HEK293 (cell line): ENCODE data around the gene SMARCB1.
A peak's percentile ranks its signal among the peaks of the same experiment; 100 is the strongest.

Experiments used
- CTCF ChIA-PET: fragments of 350-600 bp; formaldehyde crosslinking; extraction: SDS; loops from one replicate; lab custom pipeline; 2021; ENCODE audit warnings: antibody characterized with exemption; lab: Yijun Ruan, JAX
- POLR2A ChIA-PET: fragments of 300-600 bp; formaldehyde crosslinking; extraction: SDS; loops from one replicate; lab custom pipeline; 2020; ENCODE audit warnings: antibody characterized with exemption, inconsistent platforms; lab: Yijun Ruan, JAX
- H3K27ac ChIP-seq: fragments of 200-500 bp; sonication (Bioruptor generic); 2 replicates; pipeline ENCODE4 v1.5.1; 2014; ENCODE audit warnings: low read depth, low read length, control low read depth, inconsistent platforms; ENCODE audit errors: extremely low read depth
- H3K36me3 ChIP-seq, 2 experiments: fragments of 200-500 bp in 1 of 2; sonication (Bioruptor generic) in 1 of 2; 1 replicate in 1 of 2; 2 replicates in 1 of 2; pipeline ENCODE4 v1.5.1; 2014 to 2017; ENCODE audit warnings: inconsistent platforms in 2 of 2, low read length in 2 of 2; ENCODE audit not compliant: control insufficient read depth in 2 of 2, insufficient read depth in 1 of 2
- H3K4me1 ChIP-seq: fragments of 200-500 bp; sonication (Bioruptor generic); 2 replicates; pipeline ENCODE4 v1.5.1; 2014; ENCODE audit warnings: mild to moderate bottlenecking, low read length, inconsistent platforms; ENCODE audit not compliant: control insufficient read depth, insufficient read depth
- H3K4me3 ChIP-seq: 2 replicates; pipeline ENCODE4 v1.5.1; 2011; ENCODE audit warnings: low read depth, mild to moderate bottlenecking, control low read depth, low read length, moderate library complexity
- H3K9me3 ChIP-seq: fragments of 200-500 bp; sonication (Bioruptor generic); 2 replicates; pipeline ENCODE4 v1.5.1; 2014; ENCODE audit warnings: low read depth, low read length, inconsistent platforms; ENCODE audit not compliant: control insufficient read depth, insufficient read depth
- IKZF3 ChIP-seq: fragments of 450-650 bp; IDR thresholded peaks from 2 replicates; pipeline ENCODE4 v1.5.0; 2018; ENCODE audit warnings: missing biosample characterization, mild to moderate bottlenecking, missing genetic modification characterization, moderate library complexity
- KLF10 ChIP-seq: fragments of 450-650 bp; IDR thresholded peaks from 2 replicates; pipeline ENCODE4 v1.5.1; 2018; ENCODE audit warnings: missing biosample characterization, mild to moderate bottlenecking, missing genetic modification characterization
- KLF16 ChIP-seq: fragments of 450-650 bp; formaldehyde crosslinking; IDR thresholded peaks from 2 replicates; pipeline ENCODE4 v1.5.1; 2017; ENCODE audit warnings: missing biosample characterization, missing genetic modification characterization
- MZF1 ChIP-seq: fragments of 450-650 bp; formaldehyde crosslinking; IDR thresholded peaks from 2 replicates; pipeline ENCODE4 v1.5.1; 2017; ENCODE audit warnings: missing biosample characterization, missing genetic modification characterization, borderline replicate concordance
- REPIN1 ChIP-seq: fragments of 450-650 bp; formaldehyde crosslinking; IDR thresholded peaks from 2 replicates; pipeline ENCODE4 v1.5.1; 2017; ENCODE audit warnings: missing biosample characterization, missing genetic modification characterization, low read depth
- YY1 ChIP-seq: fragments of 450-650 bp; formaldehyde crosslinking; IDR thresholded peaks from 2 replicates; pipeline ENCODE4 v1.5.1; 2018; ENCODE audit warnings: missing biosample characterization, missing genetic modification characterization
- ZFP69B ChIP-seq: fragments of 450-650 bp; formaldehyde crosslinking; IDR thresholded peaks from 2 replicates; pipeline ENCODE4 v1.5.1; 2016; ENCODE audit warnings: missing biosample characterization, missing genetic modification characterization
- ZNF211 ChIP-seq: fragments of 450-650 bp; formaldehyde crosslinking; IDR thresholded peaks from 2 replicates; pipeline ENCODE4 v1.5.1; 2016; ENCODE audit warnings: low read depth, missing biosample characterization, missing genetic modification characterization
- ZNF221 ChIP-seq: fragments of 450-650 bp; formaldehyde crosslinking; IDR thresholded peaks from 2 replicates; pipeline ENCODE4 v1.5.1; 2017; ENCODE audit warnings: missing biosample characterization, missing genetic modification characterization, borderline replicate concordance
- ZNF501 ChIP-seq: fragments of 450-650 bp; formaldehyde crosslinking; IDR thresholded peaks from 2 replicates; pipeline ENCODE4 v1.5.1; 2016; ENCODE audit warnings: missing biosample characterization, missing genetic modification characterization
- ZNF514 ChIP-seq: fragments of 450-650 bp; formaldehyde crosslinking; IDR thresholded peaks from 2 replicates; pipeline ENCODE4 v1.5.1; 2016; ENCODE audit warnings: missing biosample characterization, missing genetic modification characterization
- ZNF530 ChIP-seq: fragments of 450-650 bp; formaldehyde crosslinking; IDR thresholded peaks from 2 replicates; pipeline ENCODE4 v1.5.1; 2016; ENCODE audit warnings: low read depth, missing biosample characterization, missing genetic modification characterization
- ZNF600 ChIP-seq: fragments of 450-650 bp; formaldehyde crosslinking; IDR thresholded peaks from 2 replicates; pipeline ENCODE4 v1.5.1; 2016; ENCODE audit warnings: missing biosample characterization, missing genetic modification characterization
- TF ChIP-seq, protein P1 (sequence below): fragments of 450-650 bp; formaldehyde crosslinking; conservative IDR thresholded peaks from 2 replicates; pipeline ENCODE4 v1.5.1; 2016; ENCODE audit warnings: low read depth, missing biosample characterization, missing genetic modification characterization
- TF ChIP-seq, protein P2 (sequence below): fragments of 450-650 bp; formaldehyde crosslinking; IDR thresholded peaks from 2 replicates; pipeline ENCODE4 v1.5.1; 2016; ENCODE audit warnings: missing biosample characterization, missing genetic modification characterization
- TF ChIP-seq, protein P3 (sequence below): fragments of 450-650 bp; formaldehyde crosslinking; IDR thresholded peaks from 2 replicates; pipeline ENCODE4 v1.5.1; 2017; ENCODE audit warnings: missing biosample characterization, missing genetic modification characterization

The SMARCB1 gene

DNA sequence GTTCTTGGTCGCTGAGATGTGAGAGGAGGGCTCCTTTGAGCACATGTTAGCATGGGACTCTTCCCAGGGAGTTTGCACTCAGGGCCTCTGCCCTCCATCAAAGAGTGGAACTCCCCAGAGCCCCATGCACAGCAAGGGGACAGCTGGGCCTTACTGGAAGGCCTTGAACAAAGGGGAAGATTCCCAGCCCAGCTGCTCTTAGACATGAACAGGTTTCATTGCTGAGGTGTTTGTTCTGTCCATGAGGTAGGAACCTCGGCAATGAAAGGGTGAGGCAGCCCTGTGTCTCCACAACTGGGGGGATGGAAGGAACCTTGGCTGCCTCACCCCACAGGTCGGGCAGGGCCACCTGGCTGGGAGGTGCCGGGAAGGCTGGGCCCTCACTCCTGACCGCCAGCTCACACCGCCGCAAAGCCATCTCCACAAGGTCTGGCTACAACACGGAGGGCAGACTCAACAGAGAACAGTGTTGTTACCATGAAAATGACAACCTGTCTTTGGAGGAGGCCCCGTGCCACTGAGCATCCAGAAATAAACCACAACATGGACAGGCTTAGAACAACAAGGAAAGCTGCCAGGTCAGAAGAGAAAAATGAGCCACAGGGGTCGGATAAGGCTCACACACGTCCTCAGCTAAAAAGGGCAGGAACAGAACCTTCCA is 48.8 kb downstream of the SMARCB1 start (continued):
- TF ChIP-seq ZFP69B (no peak), MZF1 (no peak), ZNF514 (no peak)

DNA sequence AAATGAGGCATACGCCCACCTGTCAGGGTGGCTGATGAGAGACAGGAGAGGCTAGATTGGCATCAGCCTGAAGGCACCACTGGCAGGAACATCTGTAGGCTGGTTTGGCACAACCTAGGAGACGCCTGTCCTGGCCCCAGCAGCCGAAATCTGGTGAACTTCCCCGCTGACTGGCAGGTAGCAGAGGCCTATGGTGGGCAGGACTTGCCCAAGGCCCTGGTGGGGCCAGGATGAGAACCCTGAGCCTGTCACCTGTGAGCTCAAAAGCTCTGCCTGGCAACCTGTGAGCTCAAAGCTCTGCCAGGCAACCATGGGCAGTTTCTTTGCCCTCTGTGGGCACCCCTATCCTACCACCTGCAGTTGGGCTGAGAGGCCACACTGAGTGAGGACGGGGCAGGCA is 49.5 kb downstream of the SMARCB1 start:
- Histone ChIP-seq H3K4me1 (no peaks in the 10 kb centered on the region), H3K36me3 (peaks cover 0 to 60% of the 10 kb centered on the region in 2 experiments; a peak in 1 of 3 replicates), H3K9me3 (no peaks in the 10 kb centered on the region), H3K4me3 (no peak overlapping the region), H3K27ac (no peak overlapping the region)
- TF ChIP-seq KLF10 (tag by site-specific recombination) (no peak), IKZF3 (tag by site-specific recombination) (no peak), ZNF211 (tag by site-specific recombination) (no peak), ZNF501 (tag by site-specific recombination) (no peak)
- TF ChIP-seq, protein P1, sequence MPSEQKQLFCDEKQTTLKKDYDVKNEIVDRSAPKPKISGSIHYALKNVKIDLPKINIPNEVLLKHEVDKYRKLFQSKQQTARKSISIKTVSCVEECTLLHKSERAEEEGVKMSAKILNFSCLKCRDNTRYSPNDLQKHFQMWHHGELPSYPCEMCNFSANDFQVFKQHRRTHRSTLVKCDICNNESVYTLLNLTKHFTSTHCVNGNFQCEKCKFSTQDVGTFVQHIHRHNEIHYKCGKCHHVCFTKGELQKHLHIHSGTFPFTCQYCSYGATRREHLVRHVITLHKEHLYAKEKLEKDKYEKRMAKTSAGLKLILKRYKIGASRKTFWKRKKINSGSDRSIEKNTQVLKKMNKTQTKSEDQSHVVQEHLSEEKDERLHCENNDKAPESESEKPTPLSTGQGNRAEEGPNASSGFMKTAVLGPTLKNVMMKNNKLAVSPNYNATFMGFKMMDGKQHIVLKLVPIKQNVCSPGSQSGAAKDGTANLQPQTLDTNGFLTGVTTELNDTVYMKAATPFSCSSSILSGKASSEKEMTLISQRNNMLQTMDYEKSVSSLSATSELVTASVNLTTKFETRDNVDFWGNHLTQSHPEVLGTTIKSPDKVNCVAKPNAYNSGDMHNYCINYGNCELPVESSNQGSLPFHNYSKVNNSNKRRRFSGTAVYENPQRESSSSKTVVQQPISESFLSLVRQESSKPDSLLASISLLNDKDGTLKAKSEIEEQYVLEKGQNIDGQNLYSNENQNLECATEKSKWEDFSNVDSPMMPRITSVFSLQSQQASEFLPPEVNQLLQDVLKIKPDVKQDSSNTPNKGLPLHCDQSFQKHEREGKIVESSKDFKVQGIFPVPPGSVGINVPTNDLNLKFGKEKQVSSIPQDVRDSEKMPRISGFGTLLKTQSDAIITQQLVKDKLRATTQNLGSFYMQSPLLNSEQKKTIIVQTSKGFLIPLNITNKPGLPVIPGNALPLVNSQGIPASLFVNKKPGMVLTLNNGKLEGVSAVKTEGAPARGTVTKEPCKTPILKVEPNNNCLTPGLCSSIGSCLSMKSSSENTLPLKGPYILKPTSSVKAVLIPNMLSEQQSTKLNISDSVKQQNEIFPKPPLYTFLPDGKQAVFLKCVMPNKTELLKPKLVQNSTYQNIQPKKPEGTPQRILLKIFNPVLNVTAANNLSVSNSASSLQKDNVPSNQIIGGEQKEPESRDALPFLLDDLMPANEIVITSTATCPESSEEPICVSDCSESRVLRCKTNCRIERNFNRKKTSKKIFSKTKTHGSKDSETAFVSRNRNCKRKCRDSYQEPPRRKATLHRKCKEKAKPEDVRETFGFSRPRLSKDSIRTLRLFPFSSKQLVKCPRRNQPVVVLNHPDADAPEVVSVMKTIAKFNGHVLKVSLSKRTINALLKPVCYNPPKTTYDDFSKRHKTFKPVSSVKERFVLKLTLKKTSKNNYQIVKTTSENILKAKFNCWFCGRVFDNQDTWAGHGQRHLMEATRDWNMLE, result no peak
- CTCF ChIA-PET, result no interaction called here
- POLR2A ChIA-PET, result interaction anchor here (1.5 kb wide), 1 partner anchor 21 kb away, joined by 5 read pairs; the partner anchor contains the start of gene SLC2A11

DNA sequence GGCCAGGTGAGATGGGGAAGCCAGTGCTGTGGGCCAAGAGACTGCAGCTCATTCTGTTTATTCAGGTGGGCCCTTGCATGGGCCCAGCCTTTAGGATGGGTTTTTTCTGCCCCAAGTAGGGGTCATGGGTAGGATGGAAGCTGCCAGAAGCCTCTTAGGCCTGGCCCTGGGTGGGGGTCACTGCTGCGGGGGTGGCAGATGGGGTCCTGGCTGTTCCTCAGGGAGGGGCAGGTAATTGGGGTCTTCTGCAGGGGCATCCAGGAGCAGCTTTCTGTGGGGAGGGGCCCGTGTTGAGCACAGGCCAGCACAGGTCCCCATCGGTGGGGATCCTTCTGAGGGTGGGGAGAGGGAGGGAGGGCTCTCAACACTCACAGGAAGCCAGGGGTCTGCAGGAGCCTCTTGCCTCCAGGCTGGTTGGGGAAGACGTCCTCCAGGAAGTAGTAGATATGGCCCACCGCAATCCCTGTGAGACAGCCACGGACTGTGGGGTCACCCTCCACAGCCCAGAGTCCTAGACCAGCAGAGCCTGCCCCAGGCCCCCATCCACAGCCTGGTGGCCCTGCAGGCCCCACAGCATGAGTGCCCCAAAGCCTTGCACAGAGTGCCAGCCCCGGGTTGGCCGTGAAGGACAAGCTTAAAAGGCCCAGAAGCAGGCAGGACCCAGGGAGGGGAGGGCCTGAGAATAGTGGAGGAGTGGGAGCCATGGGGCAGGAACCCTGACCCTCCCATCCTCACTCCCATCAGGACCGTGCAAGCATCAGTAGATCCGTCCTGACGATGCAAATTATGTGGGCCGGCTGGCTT is 50.1 kb downstream of the SMARCB1 start:
- peaks cover 0 to 54% of the 10 kb centered on the region in 2 experiments; a peak in 1 of 3 replicates for H3K36me3 ChIP-seq
- TF ChIP-seq ZNF530 (tag by site-specific recombination) (no peak), ZNF600 (tag by site-specific recombination) (0 out of 2 replicates have a peak, but pooled peaks have one; percentile 25)
- no peaks in the 10 kb centered on the region for H3K4me1 ChIP-seq
- no peak overlapping the region for H3K27ac ChIP-seq
- ChIA-PET CTCF (no interaction called here), POLR2A (interaction anchor here (0.6 to 1.5 kb wide), 2 partner anchors 21 to 52 kb away, joined by 4 to 5 read pairs; partner anchors contain the start of gene SLC2A11)
- H3K4me3 ChIP-seq, result no peak overlapping the region
- H3K9me3 ChIP-seq, result no peaks in the 10 kb centered on the region

DNA sequence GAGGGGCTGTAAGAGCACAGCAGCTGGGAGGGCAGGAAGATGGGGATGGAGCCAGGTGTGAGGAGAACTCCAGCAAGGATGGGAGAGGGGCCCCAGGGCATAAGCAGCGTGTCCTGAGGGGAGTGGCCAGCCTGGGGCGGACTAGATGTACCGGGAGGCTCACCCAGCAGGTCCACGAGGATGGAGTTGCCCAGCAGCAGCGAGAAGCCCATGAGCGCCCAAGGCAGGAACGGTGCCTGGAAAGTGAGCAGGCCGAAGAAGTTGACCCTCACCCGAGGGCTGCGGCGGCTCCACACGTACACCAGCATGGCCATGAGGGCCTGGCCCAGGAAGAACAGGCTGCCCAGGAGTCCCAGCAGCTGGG is 50.7 kb downstream of the SMARCB1 start:
- ChIA-PET CTCF (no interaction called here), POLR2A (interaction anchor here (0.6 kb wide), 1 partner anchor 52 kb away, joined by 4 read pairs; no protein-coding TSS in a partner anchor)
- peaks cover 0 to 48% of the 10 kb centered on the region in 2 experiments; a peak in 1 of 3 replicates for H3K36me3 ChIP-seq
- H3K9me3 ChIP-seq, result no peaks in the 10 kb centered on the region
- peak overlapping the region; percentile 28; the same call in 1 of the 2 replicates for H3K27ac ChIP-seq
- no peak overlapping the region for H3K4me3 ChIP-seq
- no peaks in the 10 kb centered on the region for H3K4me1 ChIP-seq
- TF ChIP-seq, protein P2, sequence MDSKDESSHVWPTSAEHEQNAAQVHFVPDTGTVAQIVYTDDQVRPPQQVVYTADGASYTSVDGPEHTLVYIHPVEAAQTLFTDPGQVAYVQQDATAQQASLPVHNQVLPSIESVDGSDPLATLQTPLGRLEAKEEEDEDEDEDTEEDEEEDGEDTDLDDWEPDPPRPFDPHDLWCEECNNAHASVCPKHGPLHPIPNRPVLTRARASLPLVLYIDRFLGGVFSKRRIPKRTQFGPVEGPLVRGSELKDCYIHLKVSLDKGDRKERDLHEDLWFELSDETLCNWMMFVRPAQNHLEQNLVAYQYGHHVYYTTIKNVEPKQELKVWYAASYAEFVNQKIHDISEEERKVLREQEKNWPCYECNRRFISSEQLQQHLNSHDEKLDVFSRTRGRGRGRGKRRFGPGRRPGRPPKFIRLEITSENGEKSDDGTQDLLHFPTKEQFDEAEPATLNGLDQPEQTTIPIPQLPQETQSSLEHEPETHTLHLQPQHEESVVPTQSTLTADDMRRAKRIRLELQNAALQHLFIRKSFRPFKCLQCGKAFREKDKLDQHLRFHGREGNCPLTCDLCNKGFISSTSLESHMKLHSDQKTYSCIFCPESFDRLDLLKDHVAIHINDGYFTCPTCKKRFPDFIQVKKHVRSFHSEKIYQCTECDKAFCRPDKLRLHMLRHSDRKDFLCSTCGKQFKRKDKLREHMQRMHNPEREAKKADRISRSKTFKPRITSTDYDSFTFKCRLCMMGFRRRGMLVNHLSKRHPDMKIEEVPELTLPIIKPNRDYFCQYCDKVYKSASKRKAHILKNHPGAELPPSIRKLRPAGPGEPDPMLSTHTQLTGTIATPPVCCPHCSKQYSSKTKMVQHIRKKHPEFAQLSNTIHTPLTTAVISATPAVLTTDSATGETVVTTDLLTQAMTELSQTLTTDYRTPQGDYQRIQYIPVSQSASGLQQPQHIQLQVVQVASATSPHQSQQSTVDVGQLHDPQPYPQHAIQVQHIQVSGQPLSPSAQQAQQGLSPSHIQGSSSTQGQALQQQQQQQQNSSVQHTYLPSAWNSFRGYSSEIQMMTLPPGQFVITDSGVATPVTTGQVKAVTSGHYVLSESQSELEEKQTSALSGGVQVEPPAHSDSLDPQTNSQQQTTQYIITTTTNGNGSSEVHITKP, result peak; percentile 44; the same call in 1 of the 2 replicates
- TF ChIP-seq ZNF221 (tag by site-specific recombination) (no peak), YY1 (tag by site-specific recombination) (no peak), KLF16 (tag by site-specific recombination) (no peak), REPIN1 (tag by site-specific recombination) (no peak)
- TF ChIP-seq, protein P3, sequence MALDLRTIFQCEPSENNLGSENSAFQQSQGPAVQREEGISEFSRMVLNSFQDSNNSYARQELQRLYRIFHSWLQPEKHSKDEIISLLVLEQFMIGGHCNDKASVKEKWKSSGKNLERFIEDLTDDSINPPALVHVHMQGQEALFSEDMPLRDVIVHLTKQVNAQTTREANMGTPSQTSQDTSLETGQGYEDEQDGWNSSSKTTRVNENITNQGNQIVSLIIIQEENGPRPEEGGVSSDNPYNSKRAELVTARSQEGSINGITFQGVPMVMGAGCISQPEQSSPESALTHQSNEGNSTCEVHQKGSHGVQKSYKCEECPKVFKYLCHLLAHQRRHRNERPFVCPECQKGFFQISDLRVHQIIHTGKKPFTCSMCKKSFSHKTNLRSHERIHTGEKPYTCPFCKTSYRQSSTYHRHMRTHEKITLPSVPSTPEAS (tag by site-specific recombination), result no peak
